ENCODE data around the gene BTBD19. TPM values are rescaled to one million over a fixed set of nuclear protein-coding genes. Genes with fewer than 3 reads are reported as not detected.
"Not testable (repeated sequence)": the region's sequence is repeated elsewhere in the genome, so short reads cannot be mapped to it uniquely, and the experiment has no call there.

Gene BTBD19
- total RNA-seq, 2 donors from 2014 or later = 43.1 to 56.6 TPM

DNA sequence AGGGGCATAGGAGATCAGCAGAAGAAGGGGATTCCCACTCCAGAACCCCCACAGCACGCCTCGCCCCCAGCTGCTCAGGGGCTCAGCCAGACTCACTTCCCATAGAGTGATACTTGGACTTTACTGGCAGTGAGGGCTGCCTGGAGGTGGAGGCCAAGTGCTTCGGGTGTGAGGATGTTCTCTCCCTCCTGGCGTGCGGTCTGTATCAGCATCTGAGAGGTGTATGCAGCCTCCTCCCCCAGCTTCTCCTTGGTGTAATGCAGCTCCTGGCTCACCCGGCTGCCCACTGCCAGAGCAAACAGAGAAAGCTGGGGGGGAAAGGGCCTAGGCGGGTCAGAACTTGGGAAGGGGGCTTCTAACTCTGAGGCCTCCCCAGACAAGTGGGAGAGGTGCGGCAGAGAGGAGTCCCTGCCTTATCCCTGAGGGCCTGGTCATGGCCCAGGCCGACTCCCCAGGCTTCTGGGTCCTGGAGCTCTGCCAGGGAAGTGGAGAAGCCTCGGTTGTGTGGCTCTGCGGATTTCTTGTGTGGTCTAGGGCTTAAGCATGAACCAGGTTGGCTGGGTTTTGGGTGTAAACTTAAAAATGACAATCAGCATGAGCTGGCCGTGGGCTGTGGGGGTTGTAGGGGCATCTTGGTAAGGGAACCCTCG is 23.9 kb downstream of the BTBD19 start:
- H3K9me3 ChIP-seq (ENCODE audit: control insufficient read depth, low read length, poor library complexity, severe bottlenecking) = no peaks in the 10 kb centered on the region
- Mint-ChIP-seq H3K27ac (no peak overlapping the region), H3K36me3 (ENCODE audit: low read depth) (no peaks in the 10 kb centered on the region), H3K27me3 (no peaks in the 10 kb centered on the region), H3K4me3 (no peak overlapping the region), H3K4me1 (peaks cover 10% of the 10 kb centered on the region)
- DNase-seq = no peak
- ATAC-seq = no peak

DNA sequence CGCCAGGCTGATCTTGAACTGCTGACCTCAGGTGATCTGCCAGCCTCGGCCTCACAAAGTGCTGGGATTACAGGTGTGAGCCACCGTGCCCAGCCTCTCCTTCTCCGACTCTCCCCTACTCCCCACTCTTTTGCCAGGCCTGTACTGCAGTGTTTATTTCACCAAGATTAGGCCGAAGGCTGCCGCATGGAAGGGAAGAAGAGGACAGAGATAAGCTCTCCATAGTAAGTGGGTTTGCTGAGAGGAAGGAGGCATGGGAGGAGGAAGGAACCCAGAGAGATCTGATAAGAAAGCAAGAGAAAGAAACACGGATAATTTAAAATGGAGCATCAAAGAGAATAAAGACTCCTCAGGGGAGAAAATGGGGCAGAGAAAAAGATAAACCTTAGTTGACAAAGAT is 26.0 kb downstream of the BTBD19 start:
- Mint-ChIP-seq H3K4me3 (no peak overlapping the region), H3K27ac (no peak overlapping the region)

DNA sequence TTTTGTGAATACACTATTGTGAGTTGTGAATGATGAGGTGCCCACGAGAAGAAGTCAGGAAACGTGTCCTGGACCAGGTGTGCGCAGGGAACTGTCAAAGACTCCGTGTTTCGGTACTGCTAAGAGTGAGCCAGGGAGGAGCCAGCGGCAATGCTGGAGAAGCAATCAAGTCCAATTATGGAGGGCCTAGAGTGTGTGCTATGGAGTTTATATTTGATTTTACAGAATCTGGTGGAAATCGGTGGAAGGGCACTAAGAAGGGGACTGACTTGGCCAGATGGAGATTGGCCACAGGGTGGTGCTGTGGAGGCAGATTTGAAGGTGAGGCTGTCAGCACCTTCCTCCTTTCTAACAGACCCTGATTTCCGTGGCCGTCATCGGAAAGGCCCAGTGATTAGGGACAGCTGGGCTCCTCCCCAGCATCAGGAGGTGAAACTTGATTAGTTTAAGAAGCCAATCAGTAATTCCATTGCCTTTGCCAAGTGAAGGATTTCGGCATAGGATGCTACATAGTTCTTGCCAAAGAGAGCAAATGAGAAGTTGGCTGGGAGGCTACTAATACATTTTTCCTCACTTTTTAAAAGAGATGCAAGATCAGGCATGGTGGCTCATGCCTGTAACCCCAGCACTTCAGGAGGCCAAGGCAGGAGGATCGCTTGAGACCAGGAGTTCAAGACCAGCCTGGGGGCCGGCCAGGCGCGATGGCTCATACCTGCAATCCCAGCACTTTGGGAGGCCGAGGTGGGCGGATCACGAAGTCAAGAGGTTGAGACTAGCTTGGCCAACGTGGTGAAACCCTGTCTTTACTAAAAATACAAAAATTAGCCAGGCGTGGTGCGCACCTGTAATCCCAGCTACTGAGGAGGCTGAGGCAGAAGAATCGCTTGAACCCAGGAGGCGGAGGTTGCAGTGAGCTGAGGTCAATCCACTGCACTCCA is 27.7 kb downstream of the BTBD19 start:
- DNase-seq (peak; percentile 59 to 80 (median 62)), ATAC-seq (peak; percentile 95)
- Mint-ChIP-seq H3K27ac (peak overlapping the region; percentile 79), H3K36me3 (ENCODE audit: low read depth) (no peaks in the 10 kb centered on the region), H3K4me1 (peaks cover 10% of the 10 kb centered on the region), H3K4me3 (peak overlapping the region; percentile 25), H3K27me3 (peaks cover 10% of the 10 kb centered on the region)
- H3K9me3 ChIP-seq (ENCODE audit: control insufficient read depth, low read length, poor library complexity, severe bottlenecking) = no peaks in the 10 kb centered on the region

More for the DNA sequence above, 26.0 kb downstream of the BTBD19 start:
- peaks cover 10% of the 10 kb centered on the region for H3K4me1 Mint-ChIP-seq
- no peaks in the 10 kb centered on the region for H3K36me3 Mint-ChIP-seq (ENCODE audit: low read depth)
- DNase-seq (no peak), ATAC-seq (no peak)
- peaks cover 5% of the 10 kb centered on the region for H3K27me3 Mint-ChIP-seq
- no peaks in the 10 kb centered on the region for H3K9me3 ChIP-seq (ENCODE audit: control insufficient read depth, low read length, poor library complexity, severe bottlenecking)

DNA sequence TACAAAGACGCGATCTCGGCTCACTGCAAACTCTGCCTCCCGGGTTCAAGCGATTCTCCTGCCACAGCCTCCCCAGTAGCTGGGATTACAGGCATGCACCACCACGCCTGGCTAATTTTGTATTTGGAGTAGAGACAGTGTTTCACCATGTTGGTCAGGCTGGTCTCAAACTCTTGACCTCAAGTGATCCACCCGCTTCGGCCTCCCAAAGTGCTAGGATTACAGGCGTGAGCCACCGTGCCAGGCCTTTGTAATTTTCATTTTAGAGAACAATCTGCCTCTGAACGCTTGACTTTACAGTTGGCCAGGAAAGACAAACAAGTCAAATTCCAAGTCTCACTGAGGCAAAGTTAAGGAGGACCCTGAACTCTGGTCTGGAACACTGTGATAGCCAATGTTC is 30.0 kb downstream of the BTBD19 start:
- H3K36me3 Mint-ChIP-seq (ENCODE audit: low read depth); H3K4me3 Mint-ChIP-seq; H3K27ac Mint-ChIP-seq; DNase-seq; ATAC-seq; H3K9me3 ChIP-seq (ENCODE audit: control insufficient read depth, low read length, poor library complexity, severe bottlenecking): not testable (repeated sequence)
- peaks cover 12% of the 10 kb centered on the region for H3K4me1 Mint-ChIP-seq
- H3K27me3 Mint-ChIP-seq = peaks cover 26% of the 10 kb centered on the region

DNA sequence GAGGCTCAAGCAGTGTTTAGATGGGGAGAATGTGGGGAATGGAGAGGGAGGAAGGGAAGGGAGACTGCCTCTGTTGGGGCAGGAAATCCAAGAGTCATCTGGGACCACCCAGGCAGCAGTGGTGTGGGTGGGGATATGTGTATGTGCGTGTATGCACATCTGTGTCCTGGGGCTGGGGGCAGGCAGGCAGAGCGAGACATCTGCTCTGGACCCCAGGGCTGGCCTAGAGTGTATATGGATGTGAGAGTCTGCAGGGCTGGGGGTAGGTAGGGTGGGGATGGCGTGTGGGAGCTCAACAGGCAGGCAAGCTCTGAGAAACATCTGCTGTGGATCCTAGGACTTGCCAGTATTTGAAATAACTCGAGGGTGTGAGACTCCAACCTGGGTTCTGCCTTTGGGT is 31.3 kb downstream of the BTBD19 start:
- H3K27me3 Mint-ChIP-seq = peaks cover 26% of the 10 kb centered on the region
- DNase-seq (no peak), ATAC-seq (no peak)
- no peak overlapping the region for H3K4me3 Mint-ChIP-seq
- no peak overlapping the region for H3K27ac Mint-ChIP-seq
- H3K4me1 Mint-ChIP-seq = peaks cover 12% of the 10 kb centered on the region
- H3K9me3 ChIP-seq (ENCODE audit: control insufficient read depth, low read length, poor library complexity, severe bottlenecking) = no peaks in the 10 kb centered on the region
- no peaks in the 10 kb centered on the region for H3K36me3 Mint-ChIP-seq (ENCODE audit: low read depth)

DNA sequence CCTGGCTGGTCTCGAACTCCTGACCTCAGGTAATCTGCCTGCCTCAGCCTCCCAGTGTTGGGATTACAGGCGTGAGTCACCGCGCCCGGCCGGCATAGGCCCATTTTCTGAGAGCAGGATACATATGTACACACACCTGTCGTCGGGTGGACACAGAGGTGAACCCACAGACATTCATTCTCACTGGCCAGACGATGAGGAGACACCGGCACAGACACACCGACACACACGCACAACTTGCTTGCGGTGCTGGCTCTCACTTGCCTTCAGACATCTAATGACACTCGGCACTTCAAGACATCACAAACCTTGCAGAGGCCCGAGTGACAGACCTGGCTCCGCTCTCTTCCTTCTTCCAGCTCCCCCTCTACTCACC is 34.2 kb downstream of the BTBD19 start:
- DNase-seq (no peak), ATAC-seq (peak; percentile 27)
- no peak overlapping the region for H3K4me3 Mint-ChIP-seq

DNA sequence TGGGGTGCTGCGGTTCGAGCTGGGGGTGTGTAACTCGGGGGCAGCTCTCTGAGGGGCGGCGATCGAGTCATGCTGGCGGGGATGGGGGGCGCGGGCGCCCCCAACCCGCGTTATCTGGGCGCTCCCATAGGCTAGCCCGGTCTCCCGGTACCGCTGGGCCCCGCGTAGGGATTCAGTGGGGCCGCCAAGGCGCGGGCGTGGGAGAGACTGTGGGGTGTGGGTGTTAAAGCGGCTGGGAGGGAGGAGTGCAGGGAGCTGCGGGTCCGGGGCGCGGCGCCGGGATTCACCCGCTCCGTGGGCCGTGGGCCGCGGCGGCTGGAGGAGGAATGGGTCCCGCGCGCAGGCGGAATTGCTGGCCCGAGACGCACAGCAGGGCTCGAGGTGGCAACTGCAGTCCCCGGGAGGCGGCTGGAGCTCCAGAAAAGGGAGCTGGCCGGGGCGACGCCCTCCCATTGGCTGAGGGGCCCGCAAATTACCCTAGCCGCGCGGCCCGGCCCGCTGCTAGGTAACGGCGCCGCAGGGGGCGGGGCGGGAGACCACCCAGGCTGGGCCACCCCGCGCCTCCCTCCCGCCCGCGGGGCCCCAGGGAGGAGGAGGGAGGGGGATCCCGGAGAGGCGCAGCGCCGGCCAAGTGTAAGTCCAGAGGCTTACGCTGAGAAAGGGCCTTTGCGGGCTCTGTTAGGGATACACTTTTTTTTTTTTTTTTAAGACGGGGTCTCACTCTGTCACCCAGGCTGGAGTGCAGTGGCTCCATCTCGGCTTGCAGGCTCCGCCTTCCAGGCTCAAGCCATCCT is 34.7 kb downstream of the BTBD19 start, which contains the start of gene PTCH2:
PTCH2 (minus strand) TSS at position 392 of the 794 bp plus-strand sequence; CDS start at position 71, 321 bp downstream.
- Mint-ChIP-seq H3K27ac (peak within 1 kb of the TSS; percentile 69), H3K4me3 (peak within 1 kb of the TSS; percentile 68), H3K4me1 (peaks cover 4% of the 10 kb centered on the region), H3K36me3 (ENCODE audit: low read depth) (no peaks in the 10 kb centered on the region), H3K27me3 (peaks cover 26% of the 10 kb centered on the region)
- ATAC-seq (peak; percentile 61), DNase-seq (no peak)
- no peaks in the 10 kb centered on the region for H3K9me3 ChIP-seq (ENCODE audit: control insufficient read depth, low read length, poor library complexity, severe bottlenecking)

More for the DNA sequence above, 34.2 kb downstream of the BTBD19 start:
- H3K27me3 Mint-ChIP-seq = peaks cover 26% of the 10 kb centered on the region
- no peaks in the 10 kb centered on the region for H3K9me3 ChIP-seq (ENCODE audit: control insufficient read depth, low read length, poor library complexity, severe bottlenecking)
- H3K4me1 Mint-ChIP-seq = peaks cover 4% of the 10 kb centered on the region
- H3K27ac Mint-ChIP-seq = peak overlapping the region; percentile 69
- H3K36me3 Mint-ChIP-seq (ENCODE audit: low read depth) = no peaks in the 10 kb centered on the region

DNA sequence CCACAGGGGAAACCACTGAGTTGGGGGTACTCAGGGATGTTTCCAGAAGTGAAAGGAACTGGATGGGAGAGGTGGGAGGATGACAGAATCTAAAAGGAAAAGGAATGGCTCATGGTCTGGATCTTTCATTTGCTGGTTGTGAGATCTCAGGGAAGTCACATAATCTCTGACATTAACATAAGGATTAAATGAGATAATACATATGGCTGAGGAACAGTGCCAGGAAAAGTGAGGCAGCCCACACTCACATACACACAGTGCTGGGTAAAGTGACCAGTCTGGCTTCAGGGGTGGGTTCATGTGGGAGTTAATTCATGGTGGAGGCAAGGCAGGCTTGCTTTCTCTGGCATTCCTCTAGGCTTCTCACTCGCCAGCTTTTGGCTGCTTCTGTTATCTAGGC is 38.7 kb downstream of the BTBD19 start:
- no peak for ATAC-seq
- no peak for DNase-seq
- Mint-ChIP-seq H3K27ac (no peak overlapping the region), H3K36me3 (ENCODE audit: low read depth) (peaks cover 2% of the 10 kb centered on the region), H3K4me1 (peaks cover 5% of the 10 kb centered on the region), H3K4me3 (no peak overlapping the region), H3K27me3 (peaks cover 7% of the 10 kb centered on the region)
- H3K9me3 ChIP-seq (ENCODE audit: control insufficient read depth, low read length, poor library complexity, severe bottlenecking) = no peaks in the 10 kb centered on the region

DNA sequence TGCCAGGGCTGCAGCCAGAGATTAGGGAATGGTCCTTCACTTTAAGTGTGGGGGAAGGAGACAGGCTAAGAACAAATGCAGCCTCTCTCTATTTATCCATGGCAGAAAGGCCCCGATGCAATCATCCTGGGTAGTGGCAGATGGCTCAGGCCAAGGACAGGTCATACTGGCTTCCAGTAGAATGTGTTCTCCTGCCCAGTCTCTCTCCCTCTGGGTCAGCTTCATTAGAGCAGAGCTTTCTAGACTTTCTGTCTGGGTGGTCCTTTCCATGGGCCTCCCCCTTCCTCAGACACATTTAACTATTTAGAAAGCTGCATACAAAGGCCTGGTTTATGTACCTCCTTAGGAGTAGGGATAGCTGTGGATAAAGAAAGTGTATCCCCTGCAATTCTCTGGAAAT is 39.5 kb downstream of the BTBD19 start:
- Mint-ChIP-seq H3K27ac (no peak overlapping the region), H3K36me3 (ENCODE audit: low read depth) (peaks cover 6% of the 10 kb centered on the region), H3K4me3 (no peak overlapping the region), H3K27me3 (no peaks in the 10 kb centered on the region), H3K4me1 (peaks cover 8% of the 10 kb centered on the region)
- no peaks in the 10 kb centered on the region for H3K9me3 ChIP-seq (ENCODE audit: control insufficient read depth, low read length, poor library complexity, severe bottlenecking)
- no peak for DNase-seq
- ATAC-seq = no peak

DNA sequence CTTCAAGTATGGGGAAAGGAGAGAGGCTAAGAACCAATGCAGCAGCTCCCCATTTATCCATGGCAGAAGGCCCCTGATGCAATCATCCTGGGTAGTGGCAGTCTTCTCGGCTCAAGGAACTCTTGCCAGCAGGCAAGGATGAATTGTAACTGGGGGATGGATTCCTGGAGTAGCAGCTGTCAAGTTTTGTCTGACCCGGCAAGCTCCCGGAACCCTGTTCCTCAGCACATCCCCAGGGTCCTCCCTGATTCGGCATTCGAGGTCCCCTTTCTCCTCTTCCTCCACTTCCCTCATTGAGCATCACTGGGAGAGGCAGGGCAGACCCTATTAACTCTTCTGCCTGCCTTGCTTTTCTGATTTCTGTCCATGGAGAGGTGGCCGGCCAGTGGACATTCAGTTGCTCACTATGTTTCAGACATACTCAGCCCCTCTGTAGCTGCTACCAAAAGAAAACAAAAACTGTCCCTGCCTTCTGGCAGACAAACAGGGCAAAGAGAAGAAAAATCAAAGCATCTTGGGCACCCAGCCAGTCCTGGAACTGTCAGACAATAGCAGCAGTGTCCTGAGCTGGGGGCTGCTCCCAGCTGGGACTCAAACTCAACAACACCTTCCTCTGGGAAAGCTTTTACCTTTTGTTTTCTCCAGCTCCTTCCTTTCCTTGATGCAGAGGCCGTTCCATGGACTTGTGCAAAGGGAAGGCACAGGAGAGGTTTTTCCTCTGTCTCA is 40.3 kb downstream of the BTBD19 start:
- H3K36me3 Mint-ChIP-seq (ENCODE audit: low read depth) = peaks cover 11% of the 10 kb centered on the region

DNA sequence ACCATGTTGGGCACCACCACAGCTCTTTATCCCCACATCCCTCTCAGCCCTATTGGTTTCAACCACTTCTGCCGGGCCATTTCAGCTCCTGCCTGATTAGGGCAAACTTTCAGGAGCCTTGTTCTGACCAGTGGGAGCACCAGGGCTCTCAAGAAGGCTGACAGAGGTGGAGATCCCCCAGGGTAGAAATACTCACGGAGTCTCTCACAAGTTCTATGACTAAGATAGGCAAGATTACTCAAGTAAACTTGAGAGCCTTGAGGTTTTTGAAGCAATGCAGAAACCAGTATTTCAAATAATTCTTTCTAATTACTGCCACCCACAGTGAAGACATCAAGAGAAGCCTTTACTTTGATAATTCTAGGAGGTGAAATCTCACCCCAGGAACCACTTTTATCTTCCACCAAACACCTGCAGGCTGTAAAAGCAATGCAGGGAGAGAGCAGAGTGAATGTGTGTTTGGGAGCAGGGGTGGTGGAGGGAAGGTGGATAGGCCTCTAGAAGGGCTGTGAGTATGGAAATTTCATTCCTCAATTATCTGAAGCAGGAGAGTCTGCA is 41.3 kb downstream of the BTBD19 start:
- H3K4me3 Mint-ChIP-seq = no peak overlapping the region
- ATAC-seq = no peak
- no peak overlapping the region for H3K27ac Mint-ChIP-seq

More for the DNA sequence above, 40.3 kb downstream of the BTBD19 start:
- no peaks in the 10 kb centered on the region for H3K27me3 Mint-ChIP-seq
- peaks cover 9% of the 10 kb centered on the region for H3K4me1 Mint-ChIP-seq
- DNase-seq (no peak), ATAC-seq (no peak)
- H3K4me3 Mint-ChIP-seq = no peak overlapping the region
- H3K27ac Mint-ChIP-seq = no peak overlapping the region
- H3K9me3 ChIP-seq (ENCODE audit: control insufficient read depth, low read length, poor library complexity, severe bottlenecking) = no peaks in the 10 kb centered on the region

DNA sequence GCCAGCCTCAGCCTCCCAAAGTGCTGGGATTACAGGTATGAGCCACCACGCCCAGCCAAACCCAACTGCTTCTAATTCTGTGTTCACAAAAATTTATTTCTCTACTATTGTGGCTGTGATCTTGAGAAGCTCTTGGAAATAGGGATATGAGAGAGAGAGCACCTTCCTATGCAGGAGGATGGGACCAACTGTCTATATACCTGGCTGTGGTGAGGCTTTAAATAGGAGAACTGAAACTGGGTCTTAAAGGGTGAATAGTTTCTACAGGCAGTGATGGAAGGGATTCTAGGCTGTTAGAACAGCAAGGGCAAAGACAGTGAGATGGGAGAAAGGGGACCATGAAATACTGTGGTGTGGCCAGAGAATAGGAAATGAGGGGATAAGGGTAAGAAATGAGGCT is 43.0 kb downstream of the BTBD19 start:
- no peak overlapping the region for H3K27ac Mint-ChIP-seq
- DNase-seq (no peak), ATAC-seq (no peak)
- H3K36me3 Mint-ChIP-seq (ENCODE audit: low read depth) = peaks cover 11% of the 10 kb centered on the region
- H3K4me3 Mint-ChIP-seq = no peak overlapping the region
- H3K4me1 Mint-ChIP-seq = peaks cover 9% of the 10 kb centered on the region
- H3K27me3 Mint-ChIP-seq = no peaks in the 10 kb centered on the region
- no peaks in the 10 kb centered on the region for H3K9me3 ChIP-seq (ENCODE audit: control insufficient read depth, low read length, poor library complexity, severe bottlenecking)

More for the DNA sequence above, 41.3 kb downstream of the BTBD19 start:
- DNase-seq = no peak
- peaks cover 11% of the 10 kb centered on the region for H3K36me3 Mint-ChIP-seq (ENCODE audit: low read depth)
- no peaks in the 10 kb centered on the region for H3K9me3 ChIP-seq (ENCODE audit: control insufficient read depth, low read length, poor library complexity, severe bottlenecking)
- peaks cover 7% of the 10 kb centered on the region for H3K4me1 Mint-ChIP-seq
- H3K27me3 Mint-ChIP-seq = no peaks in the 10 kb centered on the region

All from T-helper 17 cell (primary cell).